Activated T-helper 1 cell treated with Interleukin-2 at 50 U/mL for 16 hours (primary cell): ENCODE measurements around the gene FAM193B.

Experiments used
- DNase-seq: peaks from one replicate; pipeline ENCODE4 v3.0.0-alpha.2; 2020; ENCODE audit warnings: low read depth

Gene FAM193B

DNA sequence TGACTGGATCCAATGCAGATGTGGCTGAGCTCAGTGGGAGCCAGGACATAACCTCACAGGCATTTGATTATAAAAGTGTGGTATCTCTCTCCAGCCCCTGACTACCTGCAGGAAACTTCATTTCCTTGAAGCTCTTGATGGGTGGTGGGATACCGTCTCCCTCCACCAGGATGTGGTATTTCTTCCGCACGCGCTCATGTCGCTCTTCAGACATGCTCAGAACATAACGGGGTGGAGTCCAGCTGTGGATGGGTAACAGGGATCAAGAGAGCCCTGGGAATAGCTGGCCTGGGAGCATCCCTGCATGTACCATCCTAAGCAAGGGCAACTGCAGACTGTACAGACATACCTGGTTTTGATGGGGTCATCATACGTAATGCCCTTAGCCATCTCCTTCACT is 38.8 kb downstream of the FAM193B start:
- no peak for DNase-seq

GRCh38 chr5:177514541-177514940 is 39.8 kb downstream of the FAM193B start:
- DNase-seq = no peak

GRCh38 chr5:177513500-177513899 is 40.9 kb downstream of the FAM193B start:
- DNase-seq = no peak

DNA sequence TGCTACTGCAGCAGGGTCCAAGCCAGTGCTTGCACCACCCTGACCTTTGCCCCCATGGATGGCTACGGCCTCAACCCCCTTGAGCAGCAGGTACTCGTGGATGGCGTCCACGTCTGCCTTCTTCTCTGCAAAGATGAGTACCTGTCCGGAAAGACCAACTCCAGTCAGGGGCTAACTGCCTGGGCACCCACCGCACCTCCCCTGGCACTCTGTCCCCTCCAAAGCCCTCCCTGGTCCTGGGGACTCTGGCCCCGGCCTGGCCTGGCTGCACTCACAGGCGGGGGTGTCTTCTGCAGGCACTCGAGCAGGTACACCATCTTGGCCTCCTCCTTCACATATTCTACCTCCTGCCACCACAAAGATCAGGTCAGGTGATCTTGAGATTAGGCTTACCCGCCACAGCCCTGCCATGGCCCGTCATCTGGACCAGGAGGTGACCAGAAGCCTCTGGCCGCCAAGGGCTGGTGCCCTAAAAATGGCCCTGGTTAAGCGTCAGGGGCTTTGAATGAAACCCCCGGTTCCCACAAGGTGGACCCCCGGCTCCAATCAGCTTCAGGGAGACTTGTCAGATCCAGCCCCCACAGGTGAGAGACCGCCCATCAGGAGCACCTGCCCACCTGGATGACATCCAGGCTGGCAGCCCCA is 41.5 kb downstream of the FAM193B start:
- no peak for DNase-seq

DNA sequence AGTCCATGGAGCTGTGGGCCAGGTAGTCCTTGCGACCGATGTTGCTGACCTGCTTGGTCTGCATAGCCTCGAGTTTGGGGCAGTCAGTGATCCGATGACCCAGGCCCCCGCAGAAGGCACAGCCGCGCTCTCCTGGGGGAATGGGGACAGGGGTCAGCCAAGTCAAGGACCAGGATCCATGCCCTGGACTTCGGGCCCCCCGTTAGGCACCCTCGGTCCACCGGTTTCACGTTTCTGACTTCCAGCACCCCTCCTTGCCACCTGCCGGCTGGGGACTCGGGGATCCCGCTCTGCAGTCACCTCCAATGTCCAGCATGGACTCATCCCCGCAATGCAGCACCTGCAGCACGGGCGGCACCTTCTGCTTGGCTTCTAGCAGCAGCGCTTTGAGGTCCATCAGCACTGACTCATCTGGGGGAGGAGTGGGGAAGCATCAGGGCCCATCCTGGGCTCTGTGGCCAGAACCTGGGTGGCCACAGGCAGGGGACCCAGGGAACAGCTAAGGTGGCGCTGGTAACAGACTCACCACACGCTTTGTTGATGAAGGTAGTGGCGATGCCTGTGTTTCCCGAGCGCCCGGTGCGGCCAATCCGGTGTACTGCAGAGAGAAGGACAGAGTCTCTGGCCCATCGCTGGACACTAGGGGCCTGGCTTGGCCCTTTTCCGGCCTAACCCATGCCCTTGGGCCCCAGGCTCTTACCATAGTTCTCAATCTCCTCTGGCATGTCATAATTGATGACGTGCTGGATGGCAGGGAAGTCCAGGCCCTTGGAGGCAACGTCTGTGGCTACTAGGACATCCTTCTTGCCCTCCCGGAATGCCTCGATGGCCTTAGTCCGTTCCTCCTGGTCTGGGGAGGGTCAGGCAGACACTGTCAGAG is 42.3 kb downstream of the FAM193B start:
- DNase-seq = no peak

DNA sequence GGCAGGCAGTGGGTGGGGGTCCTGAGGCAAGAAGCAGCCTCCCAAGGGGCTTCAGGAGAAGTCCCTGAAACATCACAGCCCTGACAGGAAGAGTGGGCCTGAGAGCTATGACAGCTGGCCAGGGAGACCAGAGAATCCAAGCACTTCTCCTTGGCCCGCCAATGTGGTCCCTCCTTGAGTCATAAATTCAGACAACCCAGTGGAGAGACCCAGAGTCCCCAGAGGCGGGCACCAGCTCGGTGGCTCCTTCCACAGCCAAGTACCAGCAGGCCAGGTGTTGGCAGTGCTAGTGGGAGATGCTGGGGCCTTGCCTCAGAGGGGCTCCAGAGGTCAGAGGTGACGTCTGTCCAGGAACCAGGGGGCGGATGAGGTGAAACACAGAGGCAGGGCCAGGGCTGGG is 43.2 kb downstream of the FAM193B start:
- no peak for DNase-seq

GRCh38 chr5:177510567-177511053 is 43.8 kb downstream of the FAM193B start:
- DNase-seq = no peak

GRCh38 chr5:177509991-177510566 is 44.3 kb downstream of the FAM193B start:
- DNase-seq = no peak

DNA sequence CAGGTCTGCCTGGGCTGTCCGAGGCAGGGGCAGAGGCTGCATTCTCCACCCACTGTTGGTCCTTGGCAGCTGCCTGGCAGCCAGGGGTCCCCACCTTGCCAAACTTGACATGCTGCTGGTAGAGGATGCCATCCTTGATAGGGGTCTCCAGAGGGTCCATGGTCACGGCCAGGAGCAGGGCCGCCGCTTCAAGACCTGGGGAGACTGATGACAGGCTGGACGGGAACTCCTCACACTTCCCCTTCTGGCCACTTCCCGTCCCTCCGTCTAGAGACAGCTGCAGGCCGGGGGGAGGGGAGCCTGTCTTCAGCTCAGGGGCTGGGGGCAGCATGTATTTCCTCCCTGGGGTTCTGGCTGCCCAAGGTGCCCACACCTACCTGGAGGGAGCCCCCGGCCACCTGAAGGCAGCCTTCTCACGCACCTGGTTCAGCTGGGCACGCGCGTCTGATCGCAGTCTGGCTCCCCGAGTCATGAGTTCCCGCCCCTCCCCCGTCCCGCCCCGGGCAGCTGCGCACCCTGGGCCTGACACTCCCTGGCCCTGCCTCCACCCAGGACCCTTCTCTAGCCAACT is 44.9 kb downstream of the FAM193B start, which contains the start of gene DOK3:
Gene DOK3, minus strand, starts transcription at position 446 of the 571 bp plus-strand sequence. Its CDS starts 286 bp downstream, at position 160.
- no peak for DNase-seq

DNA sequence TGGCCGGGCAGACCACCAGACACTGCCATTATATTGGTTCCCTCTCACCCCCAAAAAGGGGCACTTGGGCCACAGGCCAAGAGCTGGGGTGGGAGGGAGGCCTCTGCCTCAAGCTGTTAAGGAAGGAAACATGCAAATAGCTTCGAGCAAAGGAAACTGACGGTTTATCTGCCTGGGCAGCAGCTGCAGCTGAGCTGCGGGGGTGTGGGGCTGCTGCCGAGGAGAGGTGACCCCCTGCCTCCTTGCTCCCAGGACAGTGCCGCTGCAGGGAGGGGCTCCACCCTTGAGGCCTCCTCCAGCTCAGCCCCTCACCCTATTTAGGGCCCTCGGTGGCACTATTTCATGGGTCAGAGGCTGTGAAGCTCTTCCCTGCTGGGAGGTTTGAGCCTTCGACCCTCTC is 45.5 kb downstream of the FAM193B start:
- DNase-seq = no peak

DNA sequence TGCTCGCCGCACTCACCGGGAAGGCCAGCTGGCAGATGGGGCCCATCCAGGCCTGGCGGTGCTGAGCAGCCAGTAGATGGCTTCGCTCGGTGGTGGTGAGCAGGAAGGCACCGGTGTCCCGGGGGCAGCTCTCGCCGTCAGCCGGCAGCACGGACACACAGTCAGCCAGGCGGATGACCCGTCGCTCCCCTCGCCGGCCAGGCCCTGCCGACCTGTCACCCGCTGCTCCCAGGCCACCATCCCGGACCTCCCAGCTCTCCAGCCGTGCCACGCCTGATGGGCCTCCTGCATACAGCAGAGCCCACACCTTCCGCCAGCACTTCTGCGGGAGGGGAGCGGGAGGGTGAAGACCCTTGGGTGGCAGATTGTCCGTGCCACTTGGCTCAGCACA is 46.1 kb downstream of the FAM193B start:
- no peak for DNase-seq

GRCh38 chr5:177507596-177508220 is 46.7 kb downstream of the FAM193B start:
- no peak for DNase-seq

DNA sequence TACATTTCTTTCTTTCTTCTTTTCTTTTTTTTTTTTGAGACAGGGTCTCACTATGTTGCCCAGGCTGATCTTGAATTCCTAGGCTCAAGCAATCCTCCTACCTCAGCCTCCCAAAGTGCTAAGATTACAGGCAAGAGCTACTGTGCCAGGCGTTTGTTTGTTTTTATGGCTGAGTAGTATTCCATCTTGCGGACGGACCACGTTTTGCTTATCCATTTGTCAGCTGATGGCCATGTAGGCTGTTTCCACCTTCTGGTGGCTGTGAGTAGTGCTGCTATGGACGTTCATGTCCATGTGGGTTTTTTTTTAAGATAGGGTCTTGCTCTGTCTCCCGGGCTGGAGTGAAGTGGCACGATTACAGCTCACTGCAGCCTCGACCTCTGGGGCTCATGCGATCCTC is 47.2 kb downstream of the FAM193B start:
- DNase-seq = no peak

DNA sequence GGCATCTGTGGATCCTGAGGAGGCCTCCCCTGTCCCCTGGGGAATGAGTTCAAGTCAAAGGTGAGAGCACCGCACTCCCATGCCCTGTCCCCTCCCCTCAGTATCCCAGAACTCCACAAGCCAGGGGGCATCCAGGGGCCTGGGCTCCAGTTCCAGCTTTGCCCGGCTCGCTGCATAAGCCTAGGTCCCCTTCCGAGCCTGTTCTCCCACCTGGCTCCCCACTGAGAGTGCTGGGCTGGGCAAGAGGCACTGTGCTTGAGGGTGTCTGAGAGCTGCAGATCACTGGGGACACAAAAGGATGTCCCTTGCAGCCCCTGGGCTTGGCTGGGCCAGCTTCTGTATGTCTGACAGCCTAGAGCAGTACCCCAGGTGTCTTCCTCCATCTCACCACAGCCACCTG is 49.3 kb downstream of the FAM193B start:
- no peak for DNase-seq

GRCh38 chr5:177504086-177505056 is 50.0 kb downstream of the FAM193B start:
- DNase-seq = no peak

- DNase-seq = no peak
Measured at GRCh38 chr5:177503351-177504085, 50.8 kb downstream of the FAM193B start.

- no peak for DNase-seq
Measured at GRCh38 chr5:177502886-177503285, 51.5 kb downstream of the FAM193B start.

DNA sequence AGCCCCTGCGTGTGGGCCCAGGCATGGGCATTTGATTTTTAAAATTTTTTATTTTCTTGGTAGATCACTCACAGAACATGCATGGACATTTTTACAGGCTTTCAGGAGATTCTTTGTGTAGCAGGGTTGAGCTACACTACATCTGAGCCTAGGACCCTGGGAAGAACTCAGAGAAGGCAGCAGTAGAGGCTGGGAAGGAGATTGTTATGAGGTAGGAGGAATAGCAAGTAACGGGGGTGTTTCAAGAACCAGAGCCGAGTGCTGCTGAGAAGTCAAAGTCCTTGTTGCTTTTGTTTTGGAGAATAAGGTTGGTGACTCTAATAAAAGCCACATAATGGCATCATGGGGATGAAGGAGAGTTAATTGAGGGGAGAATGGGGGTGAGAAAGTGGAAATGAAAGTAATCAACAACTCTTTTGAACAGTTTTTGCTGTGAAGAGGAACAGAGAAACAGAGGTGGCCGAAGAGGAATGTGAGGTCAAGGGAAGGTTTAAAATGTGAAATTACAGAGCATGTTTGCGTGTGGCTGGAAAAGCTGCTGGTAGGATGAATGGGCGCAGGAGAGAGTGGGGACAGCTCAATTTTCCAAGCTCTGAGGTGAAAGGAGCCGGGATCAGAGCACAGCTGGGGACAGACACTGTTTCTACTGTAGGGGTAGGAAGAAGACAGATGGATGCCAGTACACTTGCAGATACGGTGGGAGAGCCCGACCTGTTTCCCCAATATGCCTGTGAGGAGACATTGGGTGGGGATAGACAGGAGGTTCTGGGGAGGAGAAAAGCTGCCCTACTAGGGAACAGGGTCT is 52.3 kb downstream of the FAM193B start:
- no peak for DNase-seq
